PC-3 (cell line): ENCODE measurements around the gene APPBP2. TPM values are rescaled to one million over a fixed set of nuclear protein-coding genes. Genes with fewer than 3 reads are reported as not detected.

Experiments used
- ATAC-seq: fragments of 200-7000 bp; cut with Tn5 transposase; 2 replicates; pipeline ENCODE4 v1.9.1; 2020; ENCODE audit warnings: mild to moderate bottlenecking, moderate library complexity
- BruUV-seq: library from RNA; stranded (reverse); fragments of 400-500 nt; replicated peaks from 2 replicates; lab custom pipeline; 2021; lab: Mats Ljungman, UMichigan
- CTCF ChIA-PET: fragments of 300-600 bp; sonication (Branson Sonifier 250); formaldehyde crosslinking; loops from one replicate; lab custom pipeline; 2022; ENCODE audit warnings: antibody characterized with exemption; lab: Charles Lee
- POLR2A ChIA-PET: fragments of 300-600 bp; sonication (Branson Sonifier 250); formaldehyde crosslinking; loops from one replicate; lab custom pipeline; 2022; ENCODE audit warnings: antibody characterized with exemption; ENCODE audit not compliant: unreplicated experiment; lab: Charles Lee
- DNase-seq: peaks from one replicate; pipeline ENCODE4 v3.0.0-alpha.2; 2015
- H2AFZ ChIP-seq: fragments of 300-600 bp; sonication (generic); 2 replicates; pipeline ENCODE4 v1.6.0; 2016; ENCODE audit warnings: antibody characterized with exemption, low read length
- H3F3A ChIP-seq: fragments of 300-600 bp; sonication (generic); one replicate; pipeline ENCODE4 v1.6.0; 2017; ENCODE audit warnings: antibody characterized with exemption, low read length, control low read depth, mild to moderate bottlenecking; ENCODE audit not compliant: unreplicated experiment
- H3K27ac ChIP-seq: fragments of 300-600 bp; sonication (generic); 2 replicates; pipeline ENCODE4 v1.5.1; 2016; ENCODE audit warnings: mild to moderate bottlenecking, low read length
- H3K27me3 ChIP-seq: fragments of 300-600 bp; sonication (generic); 2 replicates; pipeline ENCODE4 v1.6.1; 2016; ENCODE audit warnings: low read length, mixed read lengths
- H3K36me3 ChIP-seq: fragments of 300-600 bp; sonication (generic); 2 replicates; pipeline ENCODE4 v1.6.1; 2016; ENCODE audit warnings: low read depth, mixed run types, low read length, mixed read lengths
- H3K4me1 ChIP-seq: fragments of 300-600 bp; sonication (generic); 2 replicates; pipeline ENCODE4 v1.5.1; 2016; ENCODE audit warnings: low read length; ENCODE audit not compliant: insufficient read depth
- H3K4me2 ChIP-seq: fragments of 300-600 bp; sonication (generic); 2 replicates; pipeline ENCODE4 v1.6.0; 2016; ENCODE audit warnings: low read length
- H3K4me3 ChIP-seq: fragments of 300-600 bp; sonication (generic); 2 replicates; pipeline ENCODE4 v1.5.1; 2016; ENCODE audit warnings: mild to moderate bottlenecking, low read length, mixed read lengths
- H3K79me2 ChIP-seq: fragments of 300-600 bp; sonication (generic); 2 replicates; pipeline ENCODE4 v1.6.1; 2017; ENCODE audit warnings: low read length, mixed read lengths
- H3K9ac ChIP-seq: fragments of 300-600 bp; sonication (generic); 2 replicates; pipeline ENCODE4 v1.6.0; 2016; ENCODE audit warnings: mild to moderate bottlenecking, low read length
- H3K9me2 ChIP-seq: fragments of 300-600 bp; sonication (generic); replicated peaks from 2 replicates; pipeline ENCODE4 v1.6.1; 2016; ENCODE audit warnings: mixed run types, low read length, mixed read lengths
- H3K9me3 ChIP-seq: fragments of 300-600 bp; sonication (generic); 2 replicates; pipeline ENCODE4 v1.6.1; 2016; ENCODE audit warnings: low read length, mixed read lengths
- H4K20me1 ChIP-seq: fragments of 300-600 bp; sonication (generic); 2 replicates; pipeline ENCODE4 v1.6.1; 2016; ENCODE audit warnings: low read length, mixed read lengths
- CTCF ChIP-seq: fragments of 300-600 bp; sonication (generic); conservative IDR thresholded peaks from 2 replicates; pipeline ENCODE4 v1.5.1; 2017; ENCODE audit warnings: antibody characterized with exemption, low read depth, mild to moderate bottlenecking, low read length
- EZH2 ChIP-seq: fragments of 300-600 bp; sonication (generic); IDR thresholded peaks from one replicate; pipeline ENCODE4 v1.6.1; 2017; ENCODE audit warnings: antibody characterized with exemption, mild to moderate bottlenecking, low read length; ENCODE audit not compliant: unreplicated experiment
- EZH2phosphoT487 ChIP-seq: fragments of 300-600 bp; sonication (generic); IDR thresholded peaks from 2 replicates; pipeline ENCODE4 v1.6.1; 2018; ENCODE audit warnings: mild to moderate bottlenecking, antibody characterized with exemption, low read length, borderline replicate concordance
- intact Hi-C: fragments of 100-400 bp; cut with micrococcal nuclease; formaldehyde crosslinking; loops from 2 replicates; pipeline ENCODE4 v1.9.0; 2023
- total RNA-seq: library from RNA; depleted of rRNA; stranded (reverse); fragments of >200 nt; gene quantifications from 2 replicates; pipeline ENCODE4 v1.2.3, GENCODE V29; 2014

The APPBP2 gene
- total RNA-seq, 1 experiment from 2014 or later: 17.1 TPM

- Histone ChIP-seq H3K27ac (no peak overlapping the region), H3K9me3 (peaks cover 6% of the 10 kb centered on the region; the same call in 1 of the 2 replicates), H3F3A (no peaks in the 10 kb centered on the region), H3K4me2 (no peak overlapping the region), H3K79me2 (no peaks in the 10 kb centered on the region), H4K20me1 (no peaks in the 10 kb centered on the region), H3K36me3 (peaks cover 6% of the 10 kb centered on the region; the same call in 1 of the 2 replicates), H3K4me1 (peaks cover 7% of the 10 kb centered on the region; the same call in 1 of the 2 replicates), H3K9me2 (no peaks in the 10 kb centered on the region), H3K27me3 (no peaks in the 10 kb centered on the region), H2AFZ (no peak overlapping the region), H3K4me3 (no peak overlapping the region), H3K9ac (no peak overlapping the region)
- intact Hi-C loops: loop anchor here (10.0 kb wide), 1 partner anchor 456 kb away; no protein-coding TSS in a partner anchor
- no peak for ATAC-seq
- TF ChIP-seq EZH2 (no peak), EZH2phosphoT487 (no peak), CTCF (no peak)
- BruUV-seq: no TSS peak
- DNase-seq: no peak
- CTCF ChIA-PET: no interaction called here
- POLR2A ChIA-PET: no interaction called here
These were observed 34.8 kb upstream of the APPBP2 start for GRCh38 chr17:60560860-60561257.

- no peak overlapping the region for H3K4me3 ChIP-seq
- H3K9me2 ChIP-seq: no peaks in the 10 kb centered on the region
- ChIA-PET POLR2A (no interaction called here), CTCF (no interaction called here)
- no peaks in the 10 kb centered on the region for H3K79me2 ChIP-seq
- H3K4me1 ChIP-seq: peaks cover 7% of the 10 kb centered on the region; the same call in 1 of the 2 replicates
- no peak overlapping the region for H3K4me2 ChIP-seq
- no peak for TF ChIP-seq EZH2phosphoT487
- TF ChIP-seq CTCF: no peak
- no peak for TF ChIP-seq EZH2
- no peaks in the 10 kb centered on the region for H3K27me3 ChIP-seq
- peaks cover 6% of the 10 kb centered on the region; the same call in 1 of the 2 replicates for H3K36me3 ChIP-seq
- H4K20me1 ChIP-seq: no peaks in the 10 kb centered on the region
- H3K9ac ChIP-seq: no peak overlapping the region
- ATAC-seq (no peak), DNase-seq (no peak)
- no peak overlapping the region for H3K27ac ChIP-seq
- no TSS peak for BruUV-seq
- no peak overlapping the region for H2AFZ ChIP-seq
- intact Hi-C loops: loop anchor here (10.0 kb wide), 1 partner anchor 455 kb away; no protein-coding TSS in a partner anchor
- no peaks in the 10 kb centered on the region for H3F3A ChIP-seq
- peaks cover 6% of the 10 kb centered on the region; the same call in 1 of the 2 replicates for H3K9me3 ChIP-seq
These were observed 34.2 kb upstream of the APPBP2 start for GRCh38 chr17:60559995-60560859.

- no peaks in the 10 kb centered on the region for H3K27me3 ChIP-seq
- H3K9me3 ChIP-seq: peaks cover 6% of the 10 kb centered on the region; the same call in 1 of the 2 replicates
- CTCF ChIA-PET: no interaction called here
- POLR2A ChIA-PET: no interaction called here
- H3K9me2 ChIP-seq: no peaks in the 10 kb centered on the region
- no peak for ATAC-seq
- peaks cover 6% of the 10 kb centered on the region; the same call in 1 of the 2 replicates for H3K36me3 ChIP-seq
- no peak overlapping the region for H2AFZ ChIP-seq
- no peaks in the 10 kb centered on the region for H3F3A ChIP-seq
- H3K4me1 ChIP-seq: peaks cover 7% of the 10 kb centered on the region; the same call in 1 of the 2 replicates
- H3K27ac ChIP-seq: no peak overlapping the region
- TF ChIP-seq EZH2phosphoT487 (no peak), CTCF (no peak), EZH2 (no peak)
- BruUV-seq: no TSS peak
- H3K4me3 ChIP-seq: no peak overlapping the region
- intact Hi-C loops: no loop called here
- no peaks in the 10 kb centered on the region for H4K20me1 ChIP-seq
- no peaks in the 10 kb centered on the region for H3K79me2 ChIP-seq
- no peak overlapping the region for H3K9ac ChIP-seq
- no peak for DNase-seq
- no peak overlapping the region for H3K4me2 ChIP-seq
These were observed 33.6 kb upstream of the APPBP2 start for GRCh38 chr17:60559659-60559994.
